Measurements from ENCODE around the gene RGPD3.
"Not testable (repeated sequence)": the region's sequence is repeated elsewhere in the genome, so short reads cannot be mapped to it uniquely, and the experiment has no call there.

Gene RGPD3

DNA sequence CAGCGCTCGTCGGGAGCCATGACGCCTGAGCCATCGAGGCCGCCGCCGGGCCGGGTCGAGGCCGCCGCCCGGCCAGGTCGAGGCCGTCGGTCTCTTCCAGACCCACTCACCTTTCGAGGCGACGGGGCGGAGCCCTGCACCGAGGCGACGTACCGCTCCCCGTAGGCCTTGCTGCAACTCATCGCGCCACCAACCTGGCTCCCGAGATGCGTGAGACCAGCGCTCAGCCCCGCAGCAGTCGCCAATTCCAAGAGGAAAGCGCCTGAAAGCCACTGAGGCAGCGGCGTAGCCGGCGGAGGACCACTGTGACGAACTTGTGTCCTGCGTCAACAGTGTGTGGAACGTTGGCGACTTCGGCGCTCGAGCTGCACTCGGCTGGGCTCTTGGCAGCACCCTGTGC lies at the start of gene RGPD3:
RGPD3 (minus strand) TSS at position 307 of the 400 bp plus-strand sequence; CDS start at position 182, 125 bp downstream.
- DNase-seq (ENCODE audit: low read depth, low spot score); CTCF ChIA-PET; H3K4me3 ChIP-seq (ENCODE audit: low read depth, low read length); POLR2A ChIA-PET: not testable (repeated sequence)

DNA sequence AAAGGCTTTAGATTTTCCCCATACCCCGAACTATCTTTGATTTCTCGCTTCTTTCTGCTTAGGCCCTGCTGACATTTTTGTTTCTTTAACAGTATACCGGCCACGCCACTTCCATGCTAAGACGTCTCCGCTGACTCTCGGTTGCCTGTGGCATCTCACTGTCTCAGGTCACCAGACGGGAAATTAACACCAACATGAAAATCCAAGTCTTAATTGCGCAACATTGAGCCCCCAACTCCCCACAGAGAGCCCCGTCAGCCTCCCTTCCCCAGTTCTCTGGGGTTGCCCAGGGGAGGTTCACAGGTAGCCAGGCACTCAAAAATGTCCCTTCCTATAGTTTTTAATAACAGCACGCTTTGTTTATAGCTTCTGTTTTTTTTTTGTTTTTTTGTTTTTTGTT lies 49.1 kb upstream of the RGPD3 start:
- TF ChIP-seq, protein P1, sequence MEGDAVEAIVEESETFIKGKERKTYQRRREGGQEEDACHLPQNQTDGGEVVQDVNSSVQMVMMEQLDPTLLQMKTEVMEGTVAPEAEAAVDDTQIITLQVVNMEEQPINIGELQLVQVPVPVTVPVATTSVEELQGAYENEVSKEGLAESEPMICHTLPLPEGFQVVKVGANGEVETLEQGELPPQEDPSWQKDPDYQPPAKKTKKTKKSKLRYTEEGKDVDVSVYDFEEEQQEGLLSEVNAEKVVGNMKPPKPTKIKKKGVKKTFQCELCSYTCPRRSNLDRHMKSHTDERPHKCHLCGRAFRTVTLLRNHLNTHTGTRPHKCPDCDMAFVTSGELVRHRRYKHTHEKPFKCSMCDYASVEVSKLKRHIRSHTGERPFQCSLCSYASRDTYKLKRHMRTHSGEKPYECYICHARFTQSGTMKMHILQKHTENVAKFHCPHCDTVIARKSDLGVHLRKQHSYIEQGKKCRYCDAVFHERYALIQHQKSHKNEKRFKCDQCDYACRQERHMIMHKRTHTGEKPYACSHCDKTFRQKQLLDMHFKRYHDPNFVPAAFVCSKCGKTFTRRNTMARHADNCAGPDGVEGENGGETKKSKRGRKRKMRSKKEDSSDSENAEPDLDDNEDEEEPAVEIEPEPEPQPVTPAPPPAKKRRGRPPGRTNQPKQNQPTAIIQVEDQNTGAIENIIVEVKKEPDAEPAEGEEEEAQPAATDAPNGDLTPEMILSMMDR (IDR thresholded peaks at IDR 0.05; ENCODE audit: insufficient read depth, low read length, missing control alignments), result no peak
- DNase-seq (ENCODE audit: low read depth, low spot score), result no peak
- no peak overlapping the region for H3K4me3 ChIP-seq (ENCODE audit: low read depth, low read length)
- POLR2A ChIA-PET, result no interaction called here
- CTCF ChIA-PET, result no interaction called here

DNA sequence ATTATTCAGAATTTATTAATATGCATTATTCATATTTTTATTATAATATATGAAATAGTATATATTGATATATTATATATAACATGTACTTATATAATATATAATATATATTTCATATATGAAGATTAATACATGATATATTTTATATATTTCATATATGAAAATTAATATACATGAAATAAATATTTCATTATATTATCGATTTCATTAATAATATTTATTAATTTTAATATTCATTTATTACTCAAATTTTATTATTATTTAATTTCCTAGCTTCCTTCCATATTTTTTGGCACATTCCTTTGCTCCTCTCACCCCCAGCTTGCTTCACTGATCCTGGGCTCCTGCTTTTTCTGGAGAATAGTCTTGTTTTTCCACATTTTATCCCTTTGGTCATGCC lies 48.7 kb upstream of the RGPD3 start:
- CTCF ChIA-PET, result no interaction called here

DNA sequence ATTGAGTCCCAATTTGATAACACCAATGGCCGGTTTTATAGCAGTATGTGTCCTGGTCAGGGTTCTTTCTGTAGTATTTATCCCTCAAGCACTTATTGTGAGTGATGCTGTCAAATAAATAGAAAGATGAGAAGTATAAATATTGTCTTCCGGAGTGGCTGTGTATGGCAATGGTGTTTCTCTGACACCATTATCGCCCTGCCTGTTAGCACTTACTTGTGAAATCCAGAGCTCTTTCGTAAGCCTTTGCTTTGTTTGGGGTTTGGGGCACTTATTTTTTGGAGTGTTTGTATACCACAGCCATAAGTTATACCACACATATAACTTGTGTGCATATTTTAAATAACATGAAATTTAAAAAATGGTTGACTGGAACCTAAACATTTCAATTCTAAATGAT lies 48.2 kb upstream of the RGPD3 start:
- POLR2A ChIA-PET, result no interaction called here
- TF ChIP-seq, protein P1 (IDR thresholded peaks at IDR 0.05; ENCODE audit: insufficient read depth, low read length, missing control alignments), result no peak
- CTCF ChIA-PET, result no interaction called here
- no peak overlapping the region for H3K4me3 ChIP-seq (ENCODE audit: low read depth, low read length)
- no peak for DNase-seq (ENCODE audit: low read depth, low spot score)

More for the DNA sequence above, 48.7 kb upstream of the RGPD3 start:
- DNase-seq (ENCODE audit: low read depth, low spot score), result no peak
- no peak overlapping the region for H3K4me3 ChIP-seq (ENCODE audit: low read depth, low read length)
- TF ChIP-seq, protein P1 (IDR thresholded peaks at IDR 0.05; ENCODE audit: insufficient read depth, low read length, missing control alignments), result no peak
- POLR2A ChIA-PET, result no interaction called here

DNA sequence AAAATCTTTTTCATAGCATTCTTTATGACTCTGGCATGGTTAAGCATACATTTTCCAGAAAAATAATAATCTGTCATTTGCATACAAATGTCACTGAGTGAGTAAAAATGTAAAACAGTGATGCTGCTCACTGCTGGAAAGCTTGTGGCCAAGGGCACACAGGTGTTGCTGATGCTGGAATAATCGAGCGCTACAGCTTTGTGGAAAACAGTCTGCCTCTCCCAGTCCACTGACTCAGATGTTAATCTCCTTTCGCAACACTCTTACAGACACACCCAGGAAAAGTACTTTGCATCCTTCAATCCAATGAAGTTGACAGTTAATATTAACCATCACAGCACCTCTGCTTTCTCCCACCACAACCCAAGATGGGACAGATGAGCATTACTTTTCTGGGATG lies 46.6 kb upstream of the RGPD3 start:
- POLR2A ChIA-PET; DNase-seq (ENCODE audit: low read depth, low spot score); H3K4me3 ChIP-seq (ENCODE audit: low read depth, low read length); CTCF ChIA-PET: not testable (repeated sequence)

DNA sequence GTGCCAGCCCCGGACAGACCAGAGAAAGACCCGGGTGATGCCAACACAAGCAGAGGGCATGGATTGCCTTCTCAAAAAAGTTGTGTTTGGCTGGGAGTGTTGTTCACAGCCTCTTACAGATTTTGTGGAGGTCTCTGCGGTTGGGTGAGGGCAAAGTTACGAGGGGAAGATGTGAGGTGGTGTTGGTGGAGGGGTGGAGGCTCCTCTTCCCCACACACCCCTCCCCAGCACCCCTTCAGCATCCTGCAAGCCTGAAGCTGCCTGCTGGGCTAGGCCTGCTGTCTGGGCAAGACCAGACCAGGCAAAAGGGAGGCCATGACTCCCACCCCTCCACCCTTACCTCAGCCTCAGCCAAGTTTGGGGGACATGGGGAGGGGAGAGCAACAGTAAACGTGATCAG lies 45.2 kb upstream of the RGPD3 start:
- CTCF ChIA-PET; H3K4me3 ChIP-seq (ENCODE audit: low read depth, low read length); POLR2A ChIA-PET; DNase-seq (ENCODE audit: low read depth, low spot score): not testable (repeated sequence)

DNA sequence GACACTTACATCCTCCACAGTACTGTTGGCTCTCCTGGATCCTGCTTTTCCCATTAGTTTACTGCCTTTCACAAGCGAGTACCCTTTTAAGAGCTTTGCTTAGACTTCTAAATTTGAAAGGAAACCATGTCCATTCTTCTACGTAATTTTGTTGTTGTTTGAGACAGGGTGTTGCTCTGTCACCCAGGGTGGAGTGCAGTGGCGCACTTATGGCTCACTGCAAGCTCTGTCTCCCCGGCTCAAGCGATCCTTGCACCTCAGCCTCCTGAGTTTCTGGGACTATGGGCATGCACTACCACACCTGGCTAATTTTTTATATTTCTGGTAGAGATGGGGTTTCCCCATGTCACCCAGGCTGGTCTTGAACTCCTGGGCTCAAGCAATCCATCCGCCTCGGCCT lies 43.7 kb upstream of the RGPD3 start:
- H3K4me3 ChIP-seq (ENCODE audit: low read depth, low read length); CTCF ChIA-PET; POLR2A ChIA-PET; DNase-seq (ENCODE audit: low read depth, low spot score): not testable (repeated sequence)

DNA sequence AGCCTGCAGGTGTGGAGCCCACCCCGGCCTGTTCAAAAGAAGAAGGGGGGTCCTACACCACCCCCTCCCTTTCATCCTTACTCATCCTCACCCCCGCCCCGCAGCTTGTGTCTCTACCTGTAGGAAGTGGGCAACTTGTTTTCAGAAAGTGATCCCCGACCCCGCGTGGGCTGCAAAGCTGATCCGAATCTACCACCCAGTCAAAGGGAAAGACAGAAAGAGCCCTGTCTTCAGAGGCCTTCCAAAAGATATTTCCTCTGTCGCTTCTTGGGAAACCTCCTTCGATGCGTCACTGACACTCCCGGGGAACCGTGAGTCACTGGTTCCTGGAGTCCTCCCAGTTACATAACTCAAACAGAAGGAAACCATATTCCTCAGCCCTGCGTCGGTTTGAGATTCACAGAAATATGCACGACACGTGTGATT lies 43.3 kb upstream of the RGPD3 start:
- DNase-seq (ENCODE audit: low read depth, low spot score), result peak; percentile 47

DNA sequence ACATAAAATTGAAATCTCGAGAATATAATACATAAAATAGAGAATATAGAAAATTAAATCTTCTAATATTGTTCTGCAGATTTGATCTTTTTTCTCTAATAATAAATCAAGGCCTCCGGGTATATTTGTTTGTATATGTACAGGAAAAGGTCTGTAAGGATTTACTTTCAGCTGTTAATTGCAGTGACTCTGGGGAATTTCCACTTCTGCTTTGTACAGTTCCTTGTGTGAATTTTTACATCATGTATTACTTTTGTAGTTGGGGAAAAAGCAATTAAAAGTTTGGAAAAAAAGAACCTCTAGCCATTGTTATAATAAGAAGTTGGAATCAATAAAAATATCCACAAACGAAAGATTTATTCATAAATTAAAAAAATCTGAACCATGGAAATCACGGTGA lies 42.6 kb upstream of the RGPD3 start:
- POLR2A ChIA-PET; H3K4me3 ChIP-seq (ENCODE audit: low read depth, low read length); DNase-seq (ENCODE audit: low read depth, low spot score); CTCF ChIA-PET: not testable (repeated sequence)

More for the DNA sequence above, 43.3 kb upstream of the RGPD3 start:
- H3K4me3 ChIP-seq (ENCODE audit: low read depth, low read length); CTCF ChIA-PET; POLR2A ChIA-PET: not testable (repeated sequence)

DNA sequence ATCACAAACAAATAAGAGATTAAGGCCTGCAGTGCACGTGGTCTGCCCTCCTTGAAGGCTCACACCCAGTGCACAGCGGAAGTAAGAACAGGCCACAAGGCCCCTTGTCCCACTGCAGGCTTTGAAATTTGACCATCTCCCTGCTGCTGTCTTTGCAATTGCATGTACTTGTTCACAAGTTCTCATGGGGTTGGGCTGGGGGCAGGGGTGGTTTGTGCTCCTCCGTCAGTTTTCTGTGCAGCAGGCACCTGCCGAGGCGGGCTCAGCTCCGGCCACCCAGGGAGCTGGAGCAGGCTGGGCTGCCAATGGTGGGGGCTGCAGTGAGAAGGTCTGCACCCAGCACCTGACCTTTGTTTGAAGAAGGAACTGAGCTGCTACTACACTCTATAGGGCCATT lies 41.2 kb upstream of the RGPD3 start:
- CTCF ChIA-PET; H3K4me3 ChIP-seq (ENCODE audit: low read depth, low read length); POLR2A ChIA-PET; DNase-seq (ENCODE audit: low read depth, low spot score): not testable (repeated sequence)

DNA sequence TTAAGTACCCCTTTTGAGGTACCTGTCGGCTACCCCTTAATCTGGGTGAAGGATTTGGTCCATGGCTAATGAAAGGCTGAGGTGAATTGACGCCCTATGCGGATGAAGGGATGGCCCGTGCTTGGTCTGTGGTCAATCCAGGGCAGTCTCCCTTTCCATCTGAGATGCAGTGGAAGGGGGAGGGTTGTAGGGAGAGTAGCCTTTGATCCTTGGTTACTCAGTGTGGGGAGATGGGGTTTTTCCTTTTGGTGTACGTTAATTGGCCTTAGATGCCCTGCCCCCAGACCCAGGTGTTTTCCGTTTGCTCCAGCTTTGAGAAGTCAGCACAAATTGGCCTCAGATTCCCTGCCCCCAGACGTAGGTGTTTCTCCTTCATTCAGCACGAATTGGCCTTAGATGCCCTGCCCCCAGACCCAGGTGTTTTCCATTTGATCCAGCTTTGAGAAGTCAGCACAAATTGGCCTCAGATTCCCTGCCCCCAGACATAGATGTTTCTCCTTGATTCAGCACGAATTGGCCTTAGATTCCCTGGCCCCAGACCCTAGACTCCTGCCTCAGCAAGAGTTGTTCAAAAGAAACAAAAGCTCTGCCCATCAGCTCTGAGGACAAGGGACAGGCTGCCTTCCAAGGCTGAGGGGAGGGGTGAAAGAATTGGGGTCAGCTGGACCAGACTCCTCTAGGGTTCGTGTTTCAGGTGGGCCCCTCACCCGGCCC lies 40.6 kb upstream of the RGPD3 start:
- H3K4me3 ChIP-seq (ENCODE audit: low read depth, low read length); DNase-seq (ENCODE audit: low read depth, low spot score); POLR2A ChIA-PET; CTCF ChIA-PET: not testable (repeated sequence)

DNA sequence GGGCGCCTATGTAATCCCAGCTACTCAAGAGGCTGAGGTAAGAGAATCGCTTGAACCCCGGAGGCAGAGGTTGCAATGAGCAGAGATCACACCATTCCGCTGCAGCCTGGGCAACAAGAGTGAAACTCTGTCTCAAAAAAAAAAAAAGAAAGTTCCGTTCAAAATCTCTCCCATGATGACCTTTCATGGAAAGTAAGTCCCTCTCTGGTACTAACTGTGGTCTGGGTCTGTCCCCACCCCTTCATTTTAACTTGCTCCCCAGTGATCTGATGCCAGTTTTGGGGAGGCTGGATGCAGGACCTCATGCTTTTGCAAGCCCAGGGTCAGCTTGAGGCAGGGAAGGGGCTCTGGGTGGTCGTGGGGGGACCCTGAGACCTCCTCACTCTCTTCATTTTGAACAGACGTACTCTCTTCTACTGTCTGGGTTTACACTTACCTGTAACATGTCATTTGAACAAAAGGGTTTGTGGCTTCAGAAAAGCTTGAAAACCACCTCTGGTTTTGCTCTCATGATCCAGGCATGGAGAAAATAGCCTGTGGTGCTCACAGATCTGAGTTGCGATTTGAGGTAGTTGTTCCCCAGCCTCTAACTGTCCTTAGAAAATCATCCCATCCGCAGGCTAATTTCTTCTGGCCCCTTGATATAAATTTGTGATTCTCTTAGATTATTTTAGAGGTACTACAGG lies 37.9 kb upstream of the RGPD3 start:
- CTCF ChIA-PET; H3K4me3 ChIP-seq (ENCODE audit: low read depth, low read length); POLR2A ChIA-PET: not testable (repeated sequence)

DNA sequence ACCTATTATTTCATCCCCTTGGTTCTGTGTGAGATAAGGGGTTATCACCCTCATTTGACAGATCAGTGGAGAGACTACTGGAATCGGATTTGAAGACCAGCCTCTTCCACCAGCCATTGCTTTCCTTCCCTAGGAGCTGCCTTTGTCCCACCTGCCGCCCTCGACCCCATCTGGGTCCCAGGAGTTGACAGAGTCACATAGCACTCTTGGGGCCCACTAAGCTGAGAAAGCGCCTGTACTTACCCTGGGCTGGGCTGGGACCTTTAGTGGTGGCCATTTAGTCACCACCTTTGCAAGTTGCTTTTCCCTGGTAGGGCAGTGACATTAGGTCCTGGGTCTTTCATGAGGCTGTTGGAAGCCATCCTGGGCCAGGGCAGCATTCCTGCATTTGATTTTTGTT lies 36.6 kb upstream of the RGPD3 start:
- CTCF ChIA-PET; POLR2A ChIA-PET; H3K4me3 ChIP-seq (ENCODE audit: low read depth, low read length); DNase-seq (ENCODE audit: low read depth, low spot score): not testable (repeated sequence)

More for the DNA sequence above, 37.9 kb upstream of the RGPD3 start:
- DNase-seq (ENCODE audit: low read depth, low spot score), result not testable (repeated sequence)

DNA sequence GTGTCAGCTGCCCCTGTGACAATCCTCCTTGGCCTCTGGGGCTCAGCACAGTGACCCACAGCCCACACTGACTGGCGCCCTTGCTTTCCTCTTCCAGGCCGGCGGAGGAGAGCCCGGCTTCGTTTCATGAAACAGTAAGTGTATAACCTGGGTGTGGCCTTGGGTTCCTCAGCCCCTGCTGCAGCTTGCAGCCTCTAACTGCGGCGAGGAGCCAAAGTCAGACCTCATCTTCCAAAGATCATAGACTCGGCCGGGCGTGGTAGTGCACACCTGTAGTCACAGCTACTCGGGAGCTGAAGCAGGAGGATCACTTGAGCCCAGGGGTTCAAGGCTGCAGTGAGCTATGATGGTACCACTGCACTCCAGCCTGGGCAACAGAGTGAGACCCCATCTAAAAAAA lies 36.0 kb upstream of the RGPD3 start:
- H3K4me3 ChIP-seq (ENCODE audit: low read depth, low read length); POLR2A ChIA-PET; CTCF ChIA-PET; DNase-seq (ENCODE audit: low read depth, low spot score): not testable (repeated sequence)
